Fibroblast of villous mesenchyme (primary cell): ENCODE data around the gene SUCLG2. TPM values are rescaled to one million over a fixed set of nuclear protein-coding genes. Genes with fewer than 3 reads are reported as not detected.
A peak's percentile ranks its signal among the peaks of the same experiment; 100 is the strongest.

Source experiments
- DNase-seq: peaks from one replicate; pipeline ENCODE4 v3.0.0-alpha.2; 2010; ENCODE audit warnings: low read depth
- H3K4me3 ChIP-seq: 2 replicates; pipeline ENCODE4 v1.5.1; 2011; ENCODE audit warnings: low read depth, mild to moderate bottlenecking, low read length
- total RNA-seq: library from RNA; depleted of rRNA; stranded (reverse); fragments of >200 nt; gene quantifications from 2 replicates; pipeline ENCODE4 v1.2.3, GENCODE V29; 2012
- TF ChIP-seq, protein P1 (sequence below): IDR thresholded peaks from 2 replicates; pipeline ENCODE4 v1.5.1; 2012; ENCODE audit warnings: low read depth, mild to moderate bottlenecking, low read length; ENCODE audit not compliant: insufficient read depth

Gene SUCLG2
- total RNA-seq, 1 donor: 45.8 TPM

DNA sequence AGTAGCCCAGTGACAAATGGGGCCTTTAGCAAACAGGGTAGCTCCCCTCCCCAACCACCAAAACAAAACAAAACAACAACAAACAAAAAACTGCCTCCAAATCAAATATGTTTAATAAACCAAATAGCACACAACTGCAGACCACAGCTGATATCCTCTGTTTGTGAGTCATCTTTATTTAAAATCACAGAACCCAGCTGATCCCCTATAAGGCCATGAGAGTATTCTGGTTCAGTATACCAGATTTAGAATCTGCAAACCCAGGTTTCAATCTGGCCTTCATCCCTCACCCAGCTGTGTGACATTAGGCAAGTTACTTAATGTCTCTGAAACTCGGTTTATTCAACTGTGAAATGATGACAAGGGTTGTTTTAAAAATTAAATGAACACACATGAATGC lies 124.5 kb downstream of the SUCLG2 start:
- no peak overlapping the region for H3K4me3 ChIP-seq
- TF ChIP-seq, protein P1, sequence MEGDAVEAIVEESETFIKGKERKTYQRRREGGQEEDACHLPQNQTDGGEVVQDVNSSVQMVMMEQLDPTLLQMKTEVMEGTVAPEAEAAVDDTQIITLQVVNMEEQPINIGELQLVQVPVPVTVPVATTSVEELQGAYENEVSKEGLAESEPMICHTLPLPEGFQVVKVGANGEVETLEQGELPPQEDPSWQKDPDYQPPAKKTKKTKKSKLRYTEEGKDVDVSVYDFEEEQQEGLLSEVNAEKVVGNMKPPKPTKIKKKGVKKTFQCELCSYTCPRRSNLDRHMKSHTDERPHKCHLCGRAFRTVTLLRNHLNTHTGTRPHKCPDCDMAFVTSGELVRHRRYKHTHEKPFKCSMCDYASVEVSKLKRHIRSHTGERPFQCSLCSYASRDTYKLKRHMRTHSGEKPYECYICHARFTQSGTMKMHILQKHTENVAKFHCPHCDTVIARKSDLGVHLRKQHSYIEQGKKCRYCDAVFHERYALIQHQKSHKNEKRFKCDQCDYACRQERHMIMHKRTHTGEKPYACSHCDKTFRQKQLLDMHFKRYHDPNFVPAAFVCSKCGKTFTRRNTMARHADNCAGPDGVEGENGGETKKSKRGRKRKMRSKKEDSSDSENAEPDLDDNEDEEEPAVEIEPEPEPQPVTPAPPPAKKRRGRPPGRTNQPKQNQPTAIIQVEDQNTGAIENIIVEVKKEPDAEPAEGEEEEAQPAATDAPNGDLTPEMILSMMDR: no peak
- DNase-seq: no peak

DNA sequence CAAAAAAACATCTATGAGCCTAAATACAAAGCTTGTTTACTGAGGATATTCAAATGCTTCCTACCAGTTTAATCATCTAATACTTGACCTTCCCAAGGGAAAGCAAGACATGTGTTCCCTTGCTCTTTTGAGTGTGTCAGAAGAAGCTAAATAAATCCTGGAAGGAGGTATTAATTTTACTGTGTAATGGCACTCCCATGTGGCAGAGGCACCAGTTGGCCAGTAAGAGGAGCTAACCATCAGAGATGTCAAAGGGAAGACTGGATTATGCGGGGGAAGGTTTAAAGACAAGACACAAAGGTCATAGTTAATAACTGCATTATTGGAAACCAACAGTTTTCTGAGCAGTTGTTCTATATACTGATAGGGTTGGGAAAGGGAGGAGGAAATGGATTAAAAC lies 125.1 kb downstream of the SUCLG2 start:
- TF ChIP-seq, protein P1: no peak
- no peak for DNase-seq
- no peak overlapping the region for H3K4me3 ChIP-seq

DNA sequence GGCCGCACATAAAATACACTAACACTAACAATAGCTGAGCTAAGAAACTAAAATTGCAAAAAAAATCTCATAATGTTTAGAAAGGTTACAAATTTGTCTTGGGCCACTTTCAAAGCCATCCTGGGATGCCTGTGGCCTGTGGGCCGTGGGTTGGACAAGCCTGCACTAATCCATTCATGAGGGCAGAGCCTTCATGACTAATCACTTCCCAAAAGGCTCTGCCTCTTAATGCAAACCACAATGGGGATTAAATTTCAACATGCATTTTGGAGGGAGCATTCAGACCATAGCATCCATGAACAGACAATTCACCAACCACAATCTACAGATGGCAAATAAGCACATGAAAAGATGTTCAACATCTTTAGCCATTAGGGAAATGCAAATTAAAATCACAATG lies 128.2 kb downstream of the SUCLG2 start:
- peak; percentile 71 for DNase-seq

DNA sequence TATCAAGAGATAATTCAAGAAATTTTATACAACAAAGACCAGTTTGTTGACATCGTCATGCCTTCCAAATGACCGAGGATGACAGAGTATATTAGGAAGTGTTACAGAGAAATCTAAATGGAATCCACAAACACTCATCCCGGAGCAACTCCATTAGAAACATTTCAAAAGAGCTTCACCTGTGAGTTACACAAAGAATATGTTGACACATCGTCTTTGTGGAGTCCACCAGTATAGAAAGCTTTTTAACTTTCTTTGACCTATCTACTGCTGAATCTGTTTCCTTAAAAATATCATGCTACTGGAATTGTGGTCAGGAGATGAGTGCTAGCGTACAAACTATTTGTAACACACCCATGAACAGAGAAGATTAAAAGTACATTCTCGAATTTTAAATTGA lies 130.4 kb downstream of the SUCLG2 start:
- TF ChIP-seq, protein P1: no peak
- H3K4me3 ChIP-seq: no peak overlapping the region
- no peak for DNase-seq

More for the DNA sequence above, 128.2 kb downstream of the SUCLG2 start:
- TF ChIP-seq, protein P1: no peak
- H3K4me3 ChIP-seq: no peak overlapping the region

DNA sequence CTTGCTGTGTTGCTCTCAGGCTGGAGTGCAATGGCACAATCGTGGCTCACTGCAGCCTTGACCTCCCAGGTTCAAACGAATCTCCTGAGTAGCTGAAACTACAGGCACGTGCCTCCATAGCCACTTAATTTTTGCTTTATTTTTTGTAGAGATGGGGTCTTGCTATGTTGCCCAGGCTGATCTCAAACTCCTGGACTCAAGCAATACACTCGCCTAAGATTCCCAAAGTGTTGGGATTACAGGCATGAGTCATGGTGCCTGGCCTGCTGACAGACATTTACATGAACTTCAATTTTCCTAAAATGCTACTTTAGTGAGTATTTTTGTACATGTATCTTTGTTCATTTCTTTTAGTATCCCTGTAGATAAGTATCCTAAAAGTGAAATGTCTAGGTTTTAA lies 132.3 kb downstream of the SUCLG2 start:
- DNase-seq: no peak
- no peak overlapping the region for H3K4me3 ChIP-seq
- TF ChIP-seq, protein P1: no peak

DNA sequence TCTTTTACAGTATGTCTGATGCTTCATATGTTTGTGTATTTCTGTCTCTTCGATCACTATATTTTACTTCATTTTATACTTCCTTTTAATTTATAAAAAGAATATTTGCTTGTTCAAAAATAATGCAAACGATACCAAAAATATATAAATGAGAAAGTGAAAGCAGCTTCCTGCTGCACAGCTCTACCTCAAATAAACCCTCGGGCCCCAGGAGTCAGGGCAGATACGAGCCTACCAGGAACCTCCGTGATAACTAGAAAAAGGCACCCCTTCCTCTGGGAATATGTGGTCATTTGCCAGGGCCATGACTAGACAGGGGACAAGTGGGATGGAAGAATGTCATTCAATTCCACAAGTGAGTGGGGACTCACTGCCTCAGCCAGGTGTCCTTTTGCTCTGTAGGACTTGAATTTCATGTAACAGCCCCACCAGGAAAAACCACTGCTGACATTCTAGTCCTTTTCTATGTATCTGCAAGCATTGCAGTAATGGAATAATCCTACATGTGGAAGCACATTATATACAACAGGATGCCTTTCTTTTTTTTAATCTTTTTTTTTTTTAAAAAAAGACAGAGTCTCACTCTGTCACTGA lies 133.3 kb downstream of the SUCLG2 start:
- TF ChIP-seq, protein P1: no peak
- H3K4me3 ChIP-seq: no peak overlapping the region
- DNase-seq: no peak

DNA sequence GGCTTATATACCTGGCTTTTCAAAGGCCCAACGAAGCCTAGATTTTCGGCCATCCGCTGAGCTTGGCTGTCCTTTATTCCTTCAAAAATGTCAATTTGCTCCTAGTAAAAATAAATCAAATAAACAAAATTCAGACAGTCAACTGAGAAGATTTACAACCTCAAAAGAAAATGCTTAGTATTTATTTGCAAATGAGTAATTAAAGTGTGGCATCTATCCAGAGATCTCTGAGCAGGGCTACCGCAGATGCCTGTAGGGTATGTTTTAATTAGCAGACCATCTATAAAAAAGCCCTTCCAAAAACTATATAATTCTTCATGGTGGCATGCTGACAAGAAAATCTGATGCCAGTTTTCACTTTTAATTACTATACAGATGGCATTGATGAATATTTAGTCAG lies 136.2 kb downstream of the SUCLG2 start:
- H3K4me3 ChIP-seq: no peak overlapping the region
- no peak for DNase-seq
- TF ChIP-seq, protein P1: no peak
